Uterus (tissue), 4 donors: ENCODE data around the gene ETV7. TPM values are rescaled to one million over a fixed set of nuclear protein-coding genes. Genes with fewer than 3 reads are reported as not detected.
"Not testable (repeated sequence)": the region's sequence is repeated elsewhere in the genome, so short reads cannot be mapped to it uniquely, and the experiment has no call there.

Experiments used
- DNase-seq, 2 donors: peaks; one replicate each; pipeline ENCODE4 v3.0.0-alpha.2; 2019 to 2020
- H3K27ac ChIP-seq, 2 donors: fragments of 200-600 bp; sonication (generic); 1 replicate in 1 of 2; 2 replicates in 1 of 2; pipeline ENCODE4 v1.5.1; 2016 to 2018
- H3K27me3 ChIP-seq, 2 donors: fragments of 200-600 bp; sonication (generic); one replicate each; pipeline ENCODE4 v1.5.1; 2018 to 2019; ENCODE audit warnings: control low read depth in 1 of 2
- H3K36me3 ChIP-seq, 2 donors: fragments of 200-600 bp; sonication (generic); one replicate each; pipeline ENCODE4 v1.5.1; 2019; ENCODE audit warnings: control low read depth in 1 of 2
- H3K4me1 ChIP-seq, 2 donors: fragments of 200-600 bp; sonication (generic); one replicate each; pipeline ENCODE4 v1.5.1; 2018 to 2019; ENCODE audit warnings: control low read depth in 1 of 2
- H3K4me3 ChIP-seq, 2 donors: fragments of 200-600 bp; sonication (generic); 1 replicate in 1 of 2; 2 replicates in 1 of 2; pipeline ENCODE4 v1.5.1; 2018 to 2019; ENCODE audit warnings: mild to moderate bottlenecking in 1 of 2
- H3K9me3 ChIP-seq, 2 donors: fragments of 200-600 bp; sonication (generic); one replicate each; pipeline ENCODE4 v1.5.1; 2019; ENCODE audit warnings: control low read depth in 1 of 2
- CTCF ChIP-seq, 4 experiments: fragments of 200-600 bp in 2 of 4; fragments of 450-650 bp in 2 of 4; sonication (generic) in 2 of 4; IDR thresholded peaks; one replicate each; pipeline ENCODE4 v1.5.1; 2016 to 2019; ENCODE audit warnings: antibody characterized with exemption in 4 of 4, mild to moderate bottlenecking in 2 of 4, moderate library complexity in 1 of 4
- POLR2A ChIP-seq, 2 donors: fragments of 450-650 bp; IDR thresholded peaks; one replicate each; pipeline ENCODE4 v1.6.1; 2016; ENCODE audit warnings: antibody characterized with exemption in 2 of 2, mild to moderate bottlenecking in 1 of 2, moderate library complexity in 1 of 2
- intact Hi-C: fragments of 100-400 bp; cut with DNase I; formaldehyde crosslinking; loops from one replicate; pipeline ENCODE4 v1.15.1; 2023; ENCODE audit warnings: low total_unique reads
- total RNA-seq, 4 donors: library from RNA; depleted of rRNA in 3 of 4; stranded (reverse); fragments of >200 nt in 3 of 4; gene quantifications; one replicate each; pipeline versions ENCODE4 v1.1.0 to v1.2.4, GENCODE V29; 2014 to 2023
- donor health status: DM: yes; HTN: yes; CAD: no.

ETV7 gene
- total RNA-seq, 4 donors from 2014 or later = 1.3 TPM; not detected in 3

GRCh38 chr6:36340306-36340617, 47.2 kb downstream of the ETV7 start:
- intact Hi-C loops = no loop called here
- Histone ChIP-seq H3K4me3 (no peak overlapping the region), H3K27ac (no peak overlapping the region), H3K9me3 (no peaks in the 10 kb centered on the region), H3K36me3 (no peaks in the 10 kb centered on the region), H3K27me3 (no peaks in the 10 kb centered on the region), H3K4me1 (no peaks in the 10 kb centered on the region)
- DNase-seq = no peak
- TF ChIP-seq POLR2A (IDR thresholded peaks at IDR 0.05) = no peak
- TF ChIP-seq CTCF (IDR thresholded peaks at IDR 0.05) = no peak

GRCh38 chr6:36339146-36339545, 48.3 kb downstream of the ETV7 start:
- Histone ChIP-seq H3K27me3 (no peaks in the 10 kb centered on the region), H3K4me1 (no peaks in the 10 kb centered on the region), H3K9me3 (no peaks in the 10 kb centered on the region), H3K27ac (no peak overlapping the region), H3K36me3 (no peaks in the 10 kb centered on the region), H3K4me3 (no peak overlapping the region)
- DNase-seq = no peak
- TF ChIP-seq CTCF (IDR thresholded peaks at IDR 0.05) = no peak
- intact Hi-C loops = no loop called here

GRCh38 chr6:36338223-36338622, 49.2 kb downstream of the ETV7 start:
- H3K36me3 ChIP-seq, H3K27ac ChIP-seq, H3K27me3 ChIP-seq, DNase-seq, intact Hi-C loops, H3K9me3 ChIP-seq, H3K4me1 ChIP-seq, H3K4me3 ChIP-seq: not testable (repeated sequence)

- no peaks in the 10 kb centered on the region for H3K9me3 ChIP-seq
- TF ChIP-seq POLR2A (IDR thresholded peaks at IDR 0.05) = no peak
- TF ChIP-seq CTCF (IDR thresholded peaks at IDR 0.05) = no peak
- no peaks in the 10 kb centered on the region for H3K36me3 ChIP-seq
- no peaks in the 10 kb centered on the region for H3K27me3 ChIP-seq
- H3K4me3 ChIP-seq = no peak overlapping the region
- intact Hi-C loops = no loop called here
- no peak for DNase-seq
- no peaks in the 10 kb centered on the region for H3K4me1 ChIP-seq
- no peak overlapping the region for H3K27ac ChIP-seq
These were observed 49.7 kb downstream of the ETV7 start for GRCh38 chr6:36337814-36338213.

- Histone ChIP-seq H3K9me3 (no peaks in the 10 kb centered on the region), H3K36me3 (no peaks in the 10 kb centered on the region), H3K4me1 (no peaks in the 10 kb centered on the region), H3K27me3 (no peaks in the 10 kb centered on the region), H3K27ac (no peak within 1 kb of the TSS), H3K4me3 (no peak within 1 kb of the TSS)
- no peak for TF ChIP-seq POLR2A (IDR thresholded peaks at IDR 0.05)
- no peak for TF ChIP-seq CTCF (IDR thresholded peaks at IDR 0.05)
- intact Hi-C loops = no loop called here
- DNase-seq = no peak
These were observed 50.7 kb downstream of the ETV7 start, which contains the start of gene BNIP5 for GRCh38 chr6:36336779-36337241. Gene BNIP5, minus strand, starts transcription at chr6:36336888. Its CDS starts 6,198 bp downstream, at chr6:36330690.

- H3K27me3 ChIP-seq = no peaks in the 10 kb centered on the region
- TF ChIP-seq CTCF (IDR thresholded peaks at IDR 0.05) (no peak), POLR2A (IDR thresholded peaks at IDR 0.05) (no peak)
- intact Hi-C loops = no loop called here
- no peak overlapping the region for H3K4me3 ChIP-seq
- no peaks in the 10 kb centered on the region for H3K36me3 ChIP-seq
- H3K4me1 ChIP-seq = no peaks in the 10 kb centered on the region
- no peaks in the 10 kb centered on the region for H3K9me3 ChIP-seq
- H3K27ac ChIP-seq = no peak overlapping the region
- DNase-seq = no peak
These were observed 51.2 kb downstream of the ETV7 start for GRCh38 chr6:36336208-36336710.
